SK-N-SH (cell line): ENCODE measurements around the gene LYRM4. TPM values are rescaled to one million over a fixed set of nuclear protein-coding genes. Genes with fewer than 3 reads are reported as not detected.

Source experiments
- CTCF ChIA-PET: fragments of 300-600, 350-600 bp; formaldehyde crosslinking; extraction: SDS; loops from one replicate; lab custom pipeline; 2021; lab: Yijun Ruan, JAX
- POLR2A ChIA-PET: fragments of 350-600 bp; sonication (Branson Sonifier 250); formaldehyde crosslinking; extraction: SDS; loops from one replicate; lab custom pipeline; 2020; ENCODE audit warnings: antibody characterized with exemption, inconsistent platforms; lab: Yijun Ruan, JAX
- DNase-seq: peaks from one replicate; pipeline ENCODE4 v3.0.0; 2012
- H2AFZ ChIP-seq: fragments of 200-600 bp; sonication (generic); 2 replicates; pipeline ENCODE4 v1.8.1; 2016; ENCODE audit warnings: antibody characterized with exemption, mild to moderate bottlenecking, low read depth
- H3F3A ChIP-seq: fragments of 200-600 bp; sonication (generic); replicated peaks from 2 replicates; pipeline ENCODE3; 2016; ENCODE audit warnings: antibody characterized with exemption, mild to moderate bottlenecking; ENCODE audit not compliant: insufficient read depth
- H3K27ac ChIP-seq, 2 experiments: fragments of 200-500 bp in 1 of 2; fragments of 200-600 bp in 1 of 2; sonication (Bioruptor generic) in 1 of 2; sonication (generic), shearing (Covaris generic) in 1 of 2; 2 replicates each; pipeline versions ENCODE4 v1.5.1 to v1.6.1; 2014 to 2016; ENCODE audit warnings: low read depth in 2 of 2, inconsistent platforms in 1 of 2, low read length in 1 of 2, mild to moderate bottlenecking in 1 of 2, mixed read lengths in 1 of 2
- H3K27me3 ChIP-seq: fragments of 200-600 bp; sonication (generic), shearing (Covaris generic); 2 replicates; pipeline ENCODE4 v1.6.1; 2016; ENCODE audit warnings: mixed run types; ENCODE audit not compliant: insufficient read depth
- H3K36me3 ChIP-seq, 2 experiments: fragments of 200-500 bp in 1 of 2; fragments of 200-600 bp in 1 of 2; sonication (Bioruptor generic) in 1 of 2; sonication (generic) in 1 of 2; replicated peaks in 1 of 2; 2 replicates each; pipeline versions ENCODE3 to v1.5.1; 2014 to 2016; ENCODE audit warnings: low read length in 1 of 2, mild to moderate bottlenecking in 1 of 2; ENCODE audit not compliant: insufficient read depth in 2 of 2, control insufficient read depth in 1 of 2
- H3K4me1 ChIP-seq, 2 experiments: fragments of 200-500 bp in 1 of 2; fragments of 200-600 bp in 1 of 2; sonication (Bioruptor generic) in 1 of 2; sonication (generic), shearing (Covaris generic) in 1 of 2; 2 replicates each; pipeline versions ENCODE4 v1.5.1 to v1.6.1; 2014 to 2016; ENCODE audit warnings: low read depth in 1 of 2, low read length in 1 of 2, mixed run types in 1 of 2; ENCODE audit not compliant: insufficient read depth in 2 of 2, control insufficient read depth in 1 of 2
- H3K4me2 ChIP-seq: fragments of 200-600 bp; sonication (generic), shearing (Covaris generic); 2 replicates; pipeline ENCODE4 v1.6.1; 2017; ENCODE audit warnings: mixed run types
- H3K4me3 ChIP-seq, 2 experiments: fragments of 200-500 bp in 1 of 2; fragments of 200-600 bp in 1 of 2; sonication (Bioruptor generic) in 1 of 2; sonication (generic), shearing (Covaris generic) in 1 of 2; 2 replicates each; pipeline versions ENCODE4 v1.5.1 to v1.8.1; 2014 to 2016; ENCODE audit warnings: low read depth in 2 of 2, inconsistent platforms in 1 of 2, low read length in 1 of 2, mild to moderate bottlenecking in 1 of 2, mixed read lengths in 1 of 2, moderate library complexity in 1 of 2
- H3K79me2 ChIP-seq: fragments of 200-600 bp; sonication (generic); 2 replicates; pipeline ENCODE4 v1.8.1; 2017; ENCODE audit warnings: mild to moderate bottlenecking; ENCODE audit not compliant: insufficient read depth
- H3K9ac ChIP-seq: fragments of 200-600 bp; sonication (generic); 2 replicates; pipeline ENCODE4 v1.6.1; 2017; ENCODE audit warnings: mixed run types
- H3K9me2 ChIP-seq: fragments of 200-600 bp; sonication (generic); 2 replicates; pipeline ENCODE4 v1.6.1; 2017; ENCODE audit warnings: mixed run types
- H3K9me3 ChIP-seq: fragments of 200-600 bp; sonication (generic); 2 replicates; pipeline ENCODE4 v1.6.1; 2017; ENCODE audit warnings: mixed run types, mild to moderate bottlenecking, moderate library complexity
- H4K20me1 ChIP-seq: fragments of 200-600 bp; sonication (generic); 2 replicates; pipeline ENCODE4 v1.6.1; 2017; ENCODE audit warnings: mild to moderate bottlenecking, mixed run types; ENCODE audit not compliant: insufficient read depth
- CTCF ChIP-seq: fragments of 200-600 bp; sonication (generic); IDR thresholded peaks from 2 replicates; pipeline ENCODE4 v1.6.1; 2017; ENCODE audit warnings: antibody characterized with exemption, mild to moderate bottlenecking, moderate library complexity
- ELF1 ChIP-seq: IDR thresholded peaks from 2 replicates; pipeline ENCODE4 v1.4.0; 2012
- FOXJ3 ChIP-seq: sonication (generic); formaldehyde crosslinking; IDR thresholded peaks from 2 replicates; pipeline ENCODE4 v1.5.1; 2020; ENCODE audit warnings: mild to moderate bottlenecking, missing genetic modification reagents
- GABPA ChIP-seq: IDR thresholded peaks from 2 replicates; pipeline ENCODE4 v1.4.0; 2012; ENCODE audit warnings: low read depth, mild to moderate bottlenecking
- IRF3 ChIP-seq: fragments of 150-350 bp; IDR thresholded peaks from 2 replicates; pipeline ENCODE4 v1.6.1; 2016; ENCODE audit warnings: mild to moderate bottlenecking, low read depth, low read length
- JUND ChIP-seq: IDR thresholded peaks from 2 replicates; pipeline ENCODE4 v1.4.0; 2012
- MEF2A ChIP-seq: IDR thresholded peaks from 2 replicates; pipeline ENCODE4 v1.4.0; 2012; ENCODE audit warnings: low read depth, borderline replicate concordance
- NFIC ChIP-seq: IDR thresholded peaks from 2 replicates; pipeline ENCODE4 v1.4.0; 2012; ENCODE audit warnings: borderline replicate concordance
- PBX3 ChIP-seq: IDR thresholded peaks from 2 replicates; pipeline ENCODE4; 2012
- RAD21 ChIP-seq: IDR thresholded peaks from 2 replicates; pipeline ENCODE4 v1.6.1; 2012; ENCODE audit warnings: mild to moderate bottlenecking, low read length
- REST ChIP-seq: IDR thresholded peaks from 2 replicates; pipeline ENCODE4 v1.6.1; 2012; ENCODE audit warnings: mild to moderate bottlenecking, low read depth, low read length, moderate library complexity
- RFX5 ChIP-seq: IDR thresholded peaks from 2 replicates; pipeline ENCODE4 v1.6.1; 2012; ENCODE audit warnings: mild to moderate bottlenecking, improper control_type of control experiment, low read length
- SMC3 ChIP-seq: IDR thresholded peaks from 2 replicates; pipeline ENCODE4 v1.6.1; 2012; ENCODE audit warnings: low read depth, low read length, improper control_type of control experiment
- TAF1 ChIP-seq: IDR thresholded peaks from 2 replicates; pipeline ENCODE4 v1.6.1; 2012; ENCODE audit warnings: low read depth, mild to moderate bottlenecking, low read length, moderate library complexity, borderline replicate concordance
- TCF12 ChIP-seq: IDR thresholded peaks from 2 replicates; pipeline ENCODE4 v1.4.0; 2012
- USF2 ChIP-seq: fragments of 150-350 bp; IDR thresholded peaks from 2 replicates; pipeline ENCODE4 v1.6.1; 2017; ENCODE audit warnings: antibody characterized with exemption, low read length, low read depth, borderline replicate concordance
- WGBS: methylation state at CpG from one replicate; pipeline ENCODE4 v1.1.6; 2017; ENCODE audit warnings: low lambda C conversion rate; 5-methylcytosine and 5-hydroxymethylcytosine counted together
- polyA plus RNA-seq, 3 experiments: library from polyadenylated mRNA; depleted of rRNA; stranded (reverse); fragments of >200 nt; gene quantifications; 2 replicates each; pipeline ENCODE4 v1.2.3, GENCODE V29; 2012

Gene LYRM4
- polyA plus RNA-seq, 1 of the 3 experiments (the other 2 are of a cell fraction): 37.2 TPM

GRCh38 chr6:5073992-5074391, 186.8 kb downstream of the LYRM4 start (continued):
- TF ChIP-seq REST: no peak
- TF ChIP-seq TAF1: no peak
- TF ChIP-seq JUND: no peak

- no peak overlapping the region for H3K9ac ChIP-seq
- no peak overlapping the region for H3K27ac ChIP-seq
- no peaks in the 10 kb centered on the region for H4K20me1 ChIP-seq
- H3K27me3 ChIP-seq: no peaks in the 10 kb centered on the region
- no peak for TF ChIP-seq RAD21
- no peak for TF ChIP-seq TCF12
- TF ChIP-seq FOXJ3 (CRISPR knock-in tag): no peak
- TF ChIP-seq IRF3: no peak
- no peak for TF ChIP-seq MEF2A
- no peak for TF ChIP-seq NFIC
- TF ChIP-seq USF2: no peak
- TF ChIP-seq CTCF: no peak
- TF ChIP-seq SMC3: no peak
- no peak for TF ChIP-seq ELF1
- TF ChIP-seq TAF1: no peak
- no peak for TF ChIP-seq GABPA
- TF ChIP-seq PBX3: no peak
- TF ChIP-seq RFX5: no peak
- H3K4me2 ChIP-seq: no peak overlapping the region
- H3K4me3 ChIP-seq: no peak overlapping the region
- no peaks in the 10 kb centered on the region for H3K79me2 ChIP-seq
- no peaks in the 10 kb centered on the region for H3K9me3 ChIP-seq
- DNase-seq: no peak
- WGBS: 75% methylated on average over 7 of the region's 7 CpGs
- H3K9me2 ChIP-seq: no peaks in the 10 kb centered on the region
- ChIA-PET POLR2A (no interaction called here), CTCF (no interaction called here)
- H3F3A ChIP-seq: no peaks in the 10 kb centered on the region
- no peaks in the 10 kb centered on the region for H3K36me3 ChIP-seq
- no peaks in the 10 kb centered on the region for H3K4me1 ChIP-seq
- H2AFZ ChIP-seq: no peak overlapping the region
Measured at GRCh38 chr6:5072440-5072839, 188.3 kb downstream of the LYRM4 start.
